Fibroblast of the aortic adventitia (primary cell): ENCODE measurements around the gene STK4. TPM values are rescaled to one million over a fixed set of nuclear protein-coding genes. Genes with fewer than 3 reads are reported as not detected.

Experiments
- DNase-seq: peaks from one replicate; pipeline ENCODE4 v3.0.0-alpha.2; 2010; ENCODE audit warnings: low read depth
- H3K4me3 ChIP-seq: 2 replicates; pipeline ENCODE4 v1.5.1; 2011; ENCODE audit warnings: low read depth, mild to moderate bottlenecking, control low read depth, low read length, moderate library complexity
- total RNA-seq: library from RNA; depleted of rRNA; stranded (reverse); fragments of >200 nt; gene quantifications from 2 replicates; pipeline ENCODE4 v1.2.3, GENCODE V29; 2012; ENCODE audit warnings: low replicate concordance
- TF ChIP-seq, protein P1 (sequence below): IDR thresholded peaks from 2 replicates; pipeline ENCODE4 v1.5.1; 2011; ENCODE audit warnings: mild to moderate bottlenecking, low read length, control low read depth, inconsistent platforms; ENCODE audit not compliant: insufficient read depth

The STK4 gene
- total RNA-seq, 1 donor, result 41.6 TPM

DNA sequence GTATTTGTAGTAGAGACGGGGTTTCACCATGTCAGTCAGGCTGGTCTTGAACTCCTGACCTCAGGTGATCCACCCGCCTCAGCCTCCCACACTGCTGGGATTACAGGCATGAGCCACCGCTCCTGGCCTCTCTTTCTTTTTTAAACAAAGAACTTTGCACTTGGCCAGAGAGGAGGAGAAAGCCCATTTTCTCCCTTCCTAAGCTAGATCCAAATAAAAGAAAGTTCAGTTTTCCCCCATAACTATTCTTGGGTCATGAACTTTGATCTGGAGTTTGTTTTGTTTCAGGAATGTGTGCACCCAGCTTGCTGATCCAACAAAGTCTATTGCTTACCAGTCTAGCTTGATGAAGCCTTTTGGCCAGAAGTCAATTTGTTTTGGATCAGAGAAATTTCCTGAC lies 111.2 kb downstream of the STK4 start:
- no peak overlapping the region for H3K4me3 ChIP-seq
- DNase-seq, result no peak
- TF ChIP-seq, protein P1, sequence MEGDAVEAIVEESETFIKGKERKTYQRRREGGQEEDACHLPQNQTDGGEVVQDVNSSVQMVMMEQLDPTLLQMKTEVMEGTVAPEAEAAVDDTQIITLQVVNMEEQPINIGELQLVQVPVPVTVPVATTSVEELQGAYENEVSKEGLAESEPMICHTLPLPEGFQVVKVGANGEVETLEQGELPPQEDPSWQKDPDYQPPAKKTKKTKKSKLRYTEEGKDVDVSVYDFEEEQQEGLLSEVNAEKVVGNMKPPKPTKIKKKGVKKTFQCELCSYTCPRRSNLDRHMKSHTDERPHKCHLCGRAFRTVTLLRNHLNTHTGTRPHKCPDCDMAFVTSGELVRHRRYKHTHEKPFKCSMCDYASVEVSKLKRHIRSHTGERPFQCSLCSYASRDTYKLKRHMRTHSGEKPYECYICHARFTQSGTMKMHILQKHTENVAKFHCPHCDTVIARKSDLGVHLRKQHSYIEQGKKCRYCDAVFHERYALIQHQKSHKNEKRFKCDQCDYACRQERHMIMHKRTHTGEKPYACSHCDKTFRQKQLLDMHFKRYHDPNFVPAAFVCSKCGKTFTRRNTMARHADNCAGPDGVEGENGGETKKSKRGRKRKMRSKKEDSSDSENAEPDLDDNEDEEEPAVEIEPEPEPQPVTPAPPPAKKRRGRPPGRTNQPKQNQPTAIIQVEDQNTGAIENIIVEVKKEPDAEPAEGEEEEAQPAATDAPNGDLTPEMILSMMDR, result no peak

DNA sequence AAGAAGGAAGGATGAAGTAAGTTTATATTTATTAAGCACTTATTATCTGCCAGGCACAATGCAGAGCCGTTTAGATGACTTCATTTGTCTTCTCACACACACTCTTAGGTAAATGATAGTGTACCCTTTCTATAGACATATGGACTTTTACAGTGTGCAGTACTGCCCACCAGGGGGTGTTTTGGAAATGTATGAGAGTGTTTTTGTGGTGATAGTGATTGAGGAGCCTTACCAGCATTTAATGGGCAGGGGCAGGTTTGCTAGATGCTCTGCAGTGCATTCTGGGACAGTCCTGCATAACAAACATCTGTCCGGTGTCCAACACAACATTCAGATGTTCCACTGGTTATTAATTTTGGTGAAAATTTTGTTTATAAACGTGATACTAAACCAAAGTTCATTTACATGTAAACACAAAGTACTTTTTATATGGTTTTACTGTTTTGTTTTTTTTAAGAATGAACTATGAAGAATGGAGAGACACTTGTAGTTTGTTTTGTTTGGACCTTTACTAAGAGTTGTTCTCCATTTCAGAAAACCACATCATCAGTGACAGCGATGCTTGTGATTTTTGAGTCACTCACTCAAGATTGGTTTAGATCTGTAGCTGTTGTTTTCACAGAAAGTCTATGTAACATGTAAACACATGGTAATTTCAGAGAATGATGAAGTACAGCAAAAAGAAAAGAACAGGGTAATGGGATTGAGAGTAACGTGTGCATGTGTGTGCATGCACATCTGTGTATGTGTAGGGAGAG lies 114.7 kb downstream of the STK4 start:
- TF ChIP-seq, protein P1, result peak; percentile 54
- H3K4me3 ChIP-seq, result no peak overlapping the region
- no peak for DNase-seq

DNA sequence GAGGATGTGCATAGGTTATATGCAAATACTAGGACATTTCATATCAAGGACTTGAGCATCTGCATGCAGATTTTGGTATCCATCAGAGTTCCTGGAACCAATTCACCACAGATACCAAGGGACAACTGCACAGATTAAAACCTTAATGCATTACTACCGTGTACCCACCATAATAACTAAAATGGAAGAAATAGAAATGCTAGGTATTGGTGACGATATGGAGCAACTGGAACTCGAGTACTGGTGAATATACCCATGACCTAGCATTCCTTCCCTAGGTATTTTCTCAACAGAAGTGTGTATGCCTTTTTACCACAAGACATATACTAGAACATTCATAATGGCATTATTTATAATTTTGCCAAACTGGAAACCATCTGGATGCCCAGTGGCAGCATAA lies 116.2 kb downstream of the STK4 start:
- TF ChIP-seq, protein P1, result no peak
- DNase-seq, result no peak
- no peak overlapping the region for H3K4me3 ChIP-seq

DNA sequence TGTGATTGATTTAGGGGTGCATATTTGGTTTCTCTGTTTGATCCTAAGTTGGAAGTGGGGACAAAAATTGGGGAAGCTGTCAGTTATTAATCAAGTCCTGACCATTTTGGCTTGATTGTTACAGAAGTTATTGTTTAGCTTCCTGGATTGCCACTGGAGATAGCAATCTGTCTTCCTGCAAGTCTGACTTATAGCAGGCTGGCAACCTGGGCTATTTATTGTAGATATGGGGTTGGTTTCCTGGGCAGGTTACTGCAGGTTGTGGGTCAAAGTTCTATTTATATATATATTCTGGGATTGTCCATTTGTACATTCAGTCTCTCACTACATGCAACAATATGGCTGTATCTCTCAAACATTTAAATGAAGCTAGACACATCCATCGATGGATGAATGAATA lies 116.8 kb downstream of the STK4 start:
- no peak overlapping the region for H3K4me3 ChIP-seq
- DNase-seq, result no peak
- TF ChIP-seq, protein P1, result no peak

DNA sequence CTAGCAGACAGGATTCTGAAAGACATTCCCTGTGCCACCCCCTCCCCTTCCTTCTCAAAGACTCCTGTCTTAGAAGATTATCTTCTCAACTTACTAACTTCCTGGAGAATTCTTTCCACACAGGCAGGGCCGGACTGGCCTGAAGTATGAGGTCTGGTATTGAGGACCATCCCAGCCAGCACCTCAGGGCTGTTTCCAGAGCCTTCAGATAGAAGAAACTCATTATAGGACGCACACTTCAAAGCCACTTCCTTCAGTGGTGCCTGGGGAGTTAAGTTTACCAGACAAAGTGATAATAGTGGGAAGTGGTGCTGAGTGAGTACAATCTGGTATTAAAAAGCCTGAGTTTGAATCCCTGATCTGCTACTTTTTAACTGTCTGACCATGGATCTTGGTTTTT lies 119.0 kb downstream of the STK4 start:
- DNase-seq, result no peak
- TF ChIP-seq, protein P1, result no peak
- no peak overlapping the region for H3K4me3 ChIP-seq

DNA sequence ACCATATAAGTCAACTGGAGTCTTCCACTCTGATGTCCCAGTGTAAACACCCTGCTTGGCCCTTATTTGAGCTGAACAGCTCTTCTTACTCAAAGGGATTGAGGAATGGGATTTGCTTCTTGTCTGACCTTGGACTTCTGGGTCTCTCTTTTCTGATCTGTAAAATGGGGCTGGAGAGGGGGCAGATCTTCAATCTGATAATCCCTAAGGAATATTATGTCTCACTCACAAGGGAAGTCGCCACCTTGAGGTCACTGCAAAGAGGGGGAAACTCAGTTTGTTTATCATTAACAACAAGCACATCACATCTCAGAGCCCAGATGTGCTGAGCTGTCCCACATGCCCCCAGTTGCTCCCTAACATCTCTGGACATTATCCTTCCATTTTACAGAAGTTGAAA lies 119.6 kb downstream of the STK4 start:
- DNase-seq, result no peak
- no peak overlapping the region for H3K4me3 ChIP-seq
- TF ChIP-seq, protein P1, result no peak
